ELF-1 (cell line): Measurements from ENCODE around the gene NOX3.

Experiments used
- DNase-seq: peaks from one replicate; pipeline ENCODE4 v3.0.0-alpha.2; 2016; ENCODE audit warnings: low read depth, low spot score

Gene NOX3

DNA sequence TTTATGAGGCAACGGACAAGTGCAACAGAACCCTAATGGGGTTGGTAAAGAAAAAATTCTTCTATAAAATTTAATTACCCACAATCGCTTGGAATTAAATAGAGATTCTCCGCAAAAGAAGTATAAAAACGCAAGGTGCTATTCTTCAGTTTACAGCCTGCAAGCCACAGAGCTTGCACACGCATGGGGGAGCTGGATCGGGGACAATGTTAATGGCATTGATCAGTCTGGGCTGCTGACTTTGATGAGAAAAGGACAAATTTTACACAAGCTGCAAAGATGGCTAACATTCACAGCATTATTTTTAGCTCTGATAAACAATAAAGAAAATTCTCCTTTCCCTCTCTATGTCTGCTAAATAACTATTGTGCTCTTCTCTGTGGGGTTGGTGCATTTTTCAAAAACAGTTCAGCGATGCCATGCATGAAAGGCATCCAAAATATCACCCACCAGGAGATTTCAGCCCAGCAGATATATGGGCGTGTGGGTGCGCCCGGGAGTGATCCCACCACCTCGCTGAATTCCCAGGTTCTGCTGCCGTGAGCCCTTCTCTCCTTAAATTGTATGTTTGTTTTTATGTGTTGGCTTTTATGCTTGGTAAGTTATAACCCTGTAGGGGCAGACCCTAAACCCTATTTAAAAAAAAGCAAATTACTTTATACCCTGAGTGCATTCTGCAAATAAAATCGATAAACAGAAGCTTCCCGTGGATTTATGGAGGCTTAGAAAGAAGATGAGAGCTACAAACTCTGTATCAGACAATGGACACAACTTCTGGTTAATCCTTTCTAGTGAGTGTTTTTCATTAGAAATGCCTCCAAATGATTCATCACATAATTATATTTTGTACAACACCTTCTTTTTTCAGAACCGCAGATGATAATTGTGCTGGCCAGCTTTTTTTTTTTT lies 55.6 kb downstream of the NOX3 start:
- DNase-seq: no peak

DNA sequence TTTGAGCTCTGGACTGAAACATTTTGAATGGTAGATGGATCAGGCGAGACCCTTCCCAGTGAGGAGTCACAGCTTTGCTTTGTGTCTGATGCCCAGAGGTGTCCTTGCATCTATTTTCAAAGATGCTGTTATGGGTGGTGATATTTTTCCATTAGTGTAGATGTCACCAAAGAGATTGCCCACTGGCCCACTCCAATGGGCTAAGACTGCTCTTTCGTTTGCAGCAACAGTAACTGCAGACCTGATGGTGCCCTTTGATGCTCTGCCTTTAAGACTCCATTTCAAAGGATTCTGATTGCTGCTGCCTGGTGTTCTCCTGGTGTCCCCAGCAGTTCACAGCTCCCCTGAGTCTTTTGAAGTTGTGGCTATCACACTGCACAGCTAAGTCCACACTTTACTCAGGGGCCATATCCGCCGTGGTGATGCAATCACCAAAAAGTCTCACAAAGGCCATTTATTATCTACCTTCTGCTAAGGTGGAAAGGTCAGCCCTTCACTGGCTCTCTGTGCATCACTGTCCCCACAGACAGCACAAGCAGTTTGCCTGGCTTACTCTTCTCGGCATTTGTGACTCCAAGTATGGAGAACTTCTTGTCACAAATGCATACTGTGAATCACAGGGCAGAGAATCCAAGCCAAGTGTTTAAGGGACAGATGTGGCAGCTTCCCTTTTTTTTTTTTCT lies 56.4 kb downstream of the NOX3 start:
- no peak for DNase-seq

DNA sequence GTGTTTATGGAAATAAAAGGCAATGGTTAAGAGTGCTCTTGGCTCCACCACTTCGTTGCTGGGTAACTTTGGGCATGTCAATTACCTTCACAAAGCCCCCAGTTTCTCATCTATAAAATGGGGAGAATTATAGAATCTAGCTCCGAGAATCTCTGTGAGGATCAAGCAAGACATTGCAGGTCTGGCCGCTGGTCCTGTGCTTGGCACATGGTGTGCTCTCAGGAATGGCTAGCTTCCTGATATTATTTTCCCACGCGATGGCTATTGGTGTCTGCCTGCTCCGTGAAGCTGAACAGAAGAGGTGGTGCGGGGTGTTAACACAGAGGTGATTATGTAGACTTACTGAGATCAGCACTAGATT lies 57.0 kb downstream of the NOX3 start:
- no peak for DNase-seq

DNA sequence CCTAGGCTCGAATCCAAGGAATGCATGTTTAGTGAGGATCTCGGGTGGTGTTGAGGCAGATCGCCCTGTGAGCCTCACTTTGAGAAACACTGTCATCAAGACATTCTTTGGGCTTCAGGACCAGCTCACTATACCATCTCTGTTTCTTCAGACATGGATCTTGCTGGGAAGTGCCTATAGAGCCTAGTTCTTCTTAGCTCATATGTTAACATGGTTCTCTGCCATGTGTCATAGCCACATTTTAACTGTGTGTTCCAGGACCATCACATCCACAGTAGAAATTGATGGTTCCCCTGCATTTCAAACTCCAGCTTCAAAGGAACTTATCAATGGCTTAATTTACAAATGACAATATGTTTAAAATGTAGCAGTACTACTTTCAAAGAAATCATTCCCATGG lies 57.4 kb downstream of the NOX3 start:
- no peak for DNase-seq

DNA sequence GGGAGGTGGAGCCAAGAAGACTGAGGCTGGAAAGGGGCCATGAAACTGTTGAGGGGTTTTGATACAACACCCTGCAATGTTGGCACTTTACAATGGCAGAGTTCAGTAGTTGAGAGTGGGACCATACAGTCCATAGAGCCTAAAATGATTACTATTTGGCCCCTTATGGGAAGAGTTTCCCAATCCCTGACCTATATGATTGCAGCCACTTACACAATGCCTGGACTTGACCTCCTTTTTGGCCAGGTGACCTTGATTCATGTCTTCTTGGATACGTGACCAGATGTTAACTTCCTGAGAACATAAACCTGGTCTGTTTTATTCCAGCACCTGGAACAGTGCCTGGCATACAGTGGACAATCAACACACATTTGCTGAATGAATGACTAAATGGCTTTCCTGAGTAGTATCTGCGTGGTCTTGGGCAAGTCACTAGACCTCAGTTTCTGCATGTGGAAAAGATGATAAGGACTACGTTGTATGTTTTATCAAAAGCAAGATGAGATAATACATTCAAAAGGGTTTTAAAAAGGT lies 58.4 kb downstream of the NOX3 start:
- no peak for DNase-seq

DNA sequence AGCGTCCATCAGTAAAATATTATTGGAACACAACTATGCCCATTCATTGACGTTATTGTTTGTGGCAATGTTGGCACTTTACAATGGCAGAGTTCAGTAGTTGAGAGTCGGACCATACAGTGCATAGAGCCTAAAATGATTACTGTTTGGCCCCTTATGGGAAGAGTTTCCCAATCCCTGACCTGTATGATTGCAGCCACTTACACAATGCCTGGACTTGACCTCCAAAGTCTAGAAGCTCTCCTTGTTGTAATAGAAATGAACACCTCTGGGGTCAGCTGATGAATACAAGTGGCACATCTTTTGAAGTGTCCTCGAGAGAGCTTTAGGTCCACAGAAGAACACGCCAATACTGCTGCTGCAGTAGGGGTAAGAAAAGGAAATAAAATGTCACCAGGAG lies 59.0 kb downstream of the NOX3 start:
- no peak for DNase-seq

DNA sequence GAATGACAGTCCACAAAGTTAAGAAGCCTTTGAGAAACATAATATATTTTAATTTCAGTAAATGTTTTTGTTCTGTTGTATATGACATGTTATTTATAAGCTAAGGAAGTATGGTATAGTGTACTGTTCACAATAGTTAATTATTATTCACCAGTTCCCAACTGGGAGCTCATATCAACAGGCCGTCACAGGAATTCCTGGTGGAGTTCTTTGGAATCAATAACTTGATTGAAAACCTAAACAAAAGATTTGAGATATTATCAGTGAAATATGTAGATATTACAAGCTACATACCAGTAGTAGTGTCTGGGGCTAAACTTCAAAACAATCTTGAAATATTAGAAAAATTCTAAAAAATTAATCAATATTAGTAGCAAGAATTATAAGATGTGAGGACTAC lies 60.3 kb downstream of the NOX3 start:
- DNase-seq: no peak

DNA sequence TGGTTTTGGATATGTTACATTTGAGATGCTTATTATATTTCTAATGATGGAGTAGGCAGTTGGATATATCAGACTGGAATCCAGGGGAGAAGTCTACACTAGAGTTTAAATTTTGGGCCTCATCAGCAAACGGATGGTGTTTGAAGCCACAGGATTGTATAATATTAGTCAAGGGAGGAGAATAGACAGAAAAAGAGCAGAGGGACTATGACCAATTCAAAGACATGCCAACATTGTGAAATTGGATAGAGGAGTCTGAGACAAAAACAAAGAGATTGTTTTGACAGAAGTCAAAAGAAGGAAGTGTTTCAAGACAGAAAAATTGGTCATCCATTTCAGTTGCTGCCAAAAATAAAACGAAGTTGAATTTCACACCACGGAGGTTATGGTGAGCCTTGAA lies 66.5 kb downstream of the NOX3 start:
- DNase-seq: no peak

DNA sequence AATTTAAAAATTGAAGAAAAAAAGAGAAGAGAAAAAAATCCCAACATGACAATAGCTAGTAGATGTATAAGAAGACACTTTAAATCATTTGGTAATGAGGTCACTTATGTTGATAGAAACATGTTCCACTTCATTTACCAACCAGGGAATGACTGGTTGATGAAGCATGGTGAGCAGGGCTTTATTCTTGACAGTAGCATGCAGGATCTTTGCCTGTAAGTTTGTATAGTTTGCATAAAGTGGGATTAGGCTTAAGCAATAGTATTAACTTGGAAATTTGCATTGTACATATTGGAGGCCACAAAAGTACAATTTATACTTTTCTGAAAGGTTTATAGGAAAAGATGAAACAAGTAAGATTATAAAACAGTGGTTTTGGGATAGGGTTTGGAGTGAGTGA lies 67.0 kb downstream of the NOX3 start:
- no peak for DNase-seq

DNA sequence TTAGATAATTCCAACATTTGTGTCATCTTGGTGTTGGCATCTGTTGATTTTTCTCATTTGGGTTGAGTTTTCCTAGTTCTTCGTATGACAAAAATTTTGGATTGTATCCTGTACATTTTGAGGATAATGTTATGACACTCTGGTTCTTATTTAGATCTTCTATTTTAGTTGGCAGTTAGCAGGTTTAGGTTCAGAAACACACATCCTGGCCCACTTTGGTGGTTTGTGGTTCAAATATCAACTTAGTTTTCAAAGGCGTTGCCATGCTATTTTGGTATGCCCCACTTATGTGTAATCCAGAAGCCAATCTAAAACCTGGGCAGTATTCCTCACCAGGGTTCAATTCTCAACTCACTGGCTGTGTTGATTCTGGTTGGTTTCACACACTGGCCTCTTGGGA lies 68.2 kb downstream of the NOX3 start:
- DNase-seq: no peak

DNA sequence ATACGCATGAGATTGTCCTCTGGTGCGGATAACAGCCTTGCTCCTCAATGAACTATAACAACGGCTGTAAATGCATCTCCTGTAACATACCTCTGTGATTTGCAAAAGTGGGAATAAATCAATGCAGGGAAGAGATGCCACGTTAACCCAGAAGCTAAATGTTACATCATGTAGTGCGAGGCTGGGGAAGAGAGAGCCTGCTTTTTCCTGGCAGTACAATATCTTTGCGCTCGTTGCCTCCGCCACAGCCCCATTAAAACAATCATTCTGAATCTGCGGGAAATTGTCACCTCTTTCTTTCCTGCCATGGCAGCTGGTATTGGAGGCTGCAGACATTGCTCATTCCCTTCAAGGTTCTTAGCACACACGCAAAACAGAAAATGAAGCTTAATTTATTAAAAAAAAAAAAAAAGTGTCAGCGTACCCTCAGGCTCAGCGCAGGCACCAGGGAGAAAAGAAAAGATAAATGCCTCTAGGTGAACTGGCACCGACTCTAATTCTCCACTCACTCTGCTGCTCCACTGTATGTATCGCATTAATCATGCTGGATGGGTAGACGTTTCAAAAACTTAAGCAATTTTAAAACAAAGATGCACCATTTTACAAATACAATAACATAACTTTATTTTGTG lies 71.2 kb downstream of the NOX3 start:
- no peak for DNase-seq

DNA sequence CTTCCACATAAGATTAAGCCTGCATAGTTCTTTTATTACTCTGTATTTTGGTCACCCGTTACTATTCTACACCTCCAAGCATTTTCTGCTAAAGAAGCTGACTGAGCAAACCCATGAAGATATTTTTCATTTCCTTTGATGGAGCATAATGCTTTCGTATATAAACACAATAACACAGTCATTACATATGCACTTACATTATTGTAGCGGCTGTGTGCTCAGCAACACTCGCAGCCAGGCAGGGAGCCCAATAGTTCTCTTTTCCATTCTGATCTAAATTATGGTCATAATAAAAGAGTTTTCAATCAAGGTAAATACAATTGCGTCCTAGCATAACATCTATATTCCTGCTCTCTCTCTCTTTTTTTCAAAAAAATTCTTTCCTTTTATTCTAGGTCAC lies 71.7 kb downstream of the NOX3 start:
- no peak for DNase-seq

DNA sequence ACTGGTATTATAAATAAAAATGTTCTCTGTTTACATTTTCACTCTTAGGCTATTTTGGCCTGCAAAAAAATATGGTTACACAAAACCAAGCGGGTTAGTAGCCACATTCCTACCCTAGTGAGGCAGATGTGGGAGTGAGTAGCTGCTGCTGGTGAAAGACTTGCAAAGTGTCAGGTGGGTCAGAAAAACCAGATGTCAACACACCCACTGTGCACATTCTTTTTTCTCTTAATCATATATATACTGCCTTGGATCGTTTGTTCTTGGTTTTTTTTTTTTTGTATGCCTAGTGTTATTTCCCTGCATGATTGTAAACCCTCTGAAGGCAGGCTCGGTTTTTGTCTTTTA lies 73.3 kb downstream of the NOX3 start:
- DNase-seq: no peak

DNA sequence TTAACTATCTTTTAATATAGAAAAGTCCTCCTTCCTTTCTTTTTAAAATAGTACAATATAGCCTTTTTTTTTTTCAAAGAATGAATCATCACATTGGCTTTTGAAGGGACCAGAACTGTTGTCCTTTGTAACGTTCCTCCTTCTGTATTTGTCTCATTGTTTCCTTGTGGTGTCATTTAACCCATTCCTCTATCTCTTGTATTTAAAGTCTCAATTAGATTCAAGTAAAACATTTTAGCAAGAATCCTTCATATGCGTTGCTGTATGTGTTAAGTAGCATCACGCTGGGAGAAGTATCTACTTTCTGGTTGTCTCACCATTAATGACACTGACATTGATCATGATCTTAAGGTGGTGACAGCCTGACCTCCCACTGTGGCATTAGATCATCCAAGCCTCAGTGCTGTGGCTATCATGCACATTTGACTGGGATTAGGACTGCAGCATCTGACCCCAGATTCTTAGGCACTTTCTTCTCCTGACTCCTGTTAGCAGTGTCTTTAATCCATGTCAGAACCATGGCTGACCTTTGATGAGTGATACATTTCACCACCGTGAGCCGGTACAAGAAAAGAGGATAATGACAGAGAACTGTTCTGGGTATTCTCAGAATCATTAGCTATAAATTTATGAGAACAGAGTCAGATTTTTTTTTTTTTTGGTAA lies 73.8 kb downstream of the NOX3 start:
- DNase-seq: no peak

DNA sequence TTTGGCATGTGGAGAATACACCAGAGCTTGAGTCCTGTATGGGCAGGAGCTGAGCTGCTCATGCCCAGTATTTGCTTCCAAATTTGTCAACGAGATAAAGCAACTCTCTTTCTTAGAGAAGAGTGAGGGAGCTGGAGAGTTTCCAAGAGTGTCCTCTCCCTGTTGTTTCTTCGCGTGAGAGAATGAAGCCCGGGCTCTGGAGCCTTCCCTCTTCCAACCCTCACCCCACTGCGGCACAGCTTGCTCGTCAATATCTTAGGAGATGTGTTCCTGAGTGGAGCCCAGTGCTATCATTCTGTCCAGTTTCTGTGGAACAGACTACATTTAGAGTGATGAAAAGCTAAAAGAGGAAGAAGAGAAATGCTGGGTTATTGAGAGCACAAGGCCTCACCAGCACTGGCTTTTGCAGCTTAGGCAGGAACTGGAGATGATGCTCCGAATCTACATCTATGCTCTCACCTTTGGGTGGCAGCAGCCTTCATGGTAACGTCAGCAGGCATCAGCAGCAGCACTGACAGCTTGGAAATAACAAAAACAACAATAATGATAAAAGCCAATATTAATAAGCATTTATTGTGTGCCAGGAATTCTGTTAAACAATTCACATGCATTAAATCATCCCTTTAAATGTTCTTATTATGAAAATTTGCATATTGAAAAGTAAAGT lies 74.8 kb downstream of the NOX3 start:
- no peak for DNase-seq

DNA sequence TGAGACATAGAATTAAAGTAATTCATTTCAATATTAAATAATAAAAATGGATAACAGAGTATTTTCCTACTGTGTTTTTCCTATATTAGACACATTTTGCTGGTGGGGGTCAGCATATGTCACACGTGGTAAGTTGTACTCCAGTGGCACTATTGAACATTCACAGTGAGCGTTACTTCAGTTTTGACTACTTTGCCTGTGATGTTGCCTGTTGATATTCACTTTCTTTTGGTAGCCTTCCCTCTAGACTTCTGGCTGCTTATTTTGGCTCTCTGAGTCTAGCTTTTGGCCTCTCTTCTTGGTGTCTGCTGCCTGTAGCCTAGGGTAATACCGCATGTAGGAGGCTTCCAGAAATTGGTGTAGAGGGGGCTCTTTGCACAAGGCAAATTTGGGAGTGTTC lies 76.9 kb downstream of the NOX3 start:
- DNase-seq: no peak

DNA sequence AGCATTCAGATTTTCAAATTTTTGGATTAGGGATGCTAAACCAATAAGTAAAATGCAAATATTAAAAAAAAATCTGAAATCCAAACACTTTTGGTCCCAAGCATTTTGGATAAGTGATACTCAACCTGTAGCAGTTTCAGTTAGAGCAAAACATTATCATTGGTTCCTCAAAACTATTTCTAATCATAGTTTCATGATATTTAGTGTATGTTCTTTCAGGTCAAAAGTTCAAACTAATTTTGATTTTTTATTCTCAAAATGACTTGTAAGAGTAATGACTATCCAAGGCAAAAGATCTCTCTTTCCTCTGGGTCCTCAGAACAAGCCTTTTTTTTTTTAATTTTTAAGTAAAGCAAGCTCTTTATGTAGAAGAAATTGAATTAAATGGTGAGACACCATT lies 77.4 kb downstream of the NOX3 start:
- DNase-seq: no peak

DNA sequence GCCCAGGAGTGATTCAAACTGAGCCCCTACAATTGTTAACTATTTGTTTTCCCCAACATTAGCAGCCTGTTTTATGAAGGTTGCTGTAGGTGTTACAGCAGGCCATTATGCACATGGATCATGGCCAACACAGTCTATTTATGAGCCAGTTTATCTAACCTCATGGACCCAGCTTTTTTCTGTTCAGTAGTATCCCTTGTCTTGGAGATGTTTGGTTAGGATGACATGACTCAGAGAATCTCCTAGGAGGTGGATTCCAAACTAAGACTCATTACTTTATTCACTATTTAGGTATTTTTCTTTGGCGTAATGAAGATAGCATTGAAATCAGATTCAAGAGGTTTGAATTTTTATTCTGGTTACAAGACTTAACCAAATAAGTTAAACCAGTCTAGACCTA lies 78.6 kb downstream of the NOX3 start:
- DNase-seq: no peak

DNA sequence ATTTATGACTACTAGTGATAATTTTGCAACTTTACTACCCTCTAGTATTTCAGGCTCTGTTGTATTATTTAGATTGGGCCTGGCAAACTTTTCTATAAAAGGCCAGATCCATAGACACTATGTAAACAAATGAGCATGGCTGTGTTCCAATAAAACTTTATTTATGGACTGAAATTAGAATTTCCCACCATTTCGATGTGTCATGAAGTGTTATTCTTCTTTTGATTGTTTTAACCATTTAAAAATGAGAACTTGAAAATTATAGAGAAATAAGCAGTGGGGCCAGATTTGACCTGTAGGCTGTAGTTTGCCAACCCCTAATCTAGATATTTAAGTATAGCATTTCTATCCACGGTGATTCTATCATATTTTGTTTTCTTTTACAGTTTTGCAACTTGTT lies 79.8 kb downstream of the NOX3 start:
- DNase-seq: no peak

DNA sequence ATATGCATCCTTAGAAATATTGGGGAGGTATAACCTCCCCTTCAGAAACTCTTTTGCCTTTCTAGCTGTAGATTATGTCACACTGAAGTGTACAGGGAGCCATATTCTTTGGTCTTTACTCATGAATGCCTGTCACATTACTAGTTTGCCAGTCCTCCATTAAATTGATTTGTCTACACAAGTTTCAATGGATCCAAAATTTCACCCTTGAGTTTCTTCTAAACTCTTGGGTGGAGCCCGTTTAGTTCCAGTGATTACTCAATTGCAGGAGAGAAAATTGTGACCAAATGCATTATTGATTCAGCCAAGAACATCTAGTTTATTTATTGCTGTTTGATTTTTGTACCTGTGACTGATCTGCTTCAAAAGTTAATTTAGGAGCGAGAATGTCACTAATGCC lies 81.0 kb downstream of the NOX3 start:
- no peak for DNase-seq

DNA sequence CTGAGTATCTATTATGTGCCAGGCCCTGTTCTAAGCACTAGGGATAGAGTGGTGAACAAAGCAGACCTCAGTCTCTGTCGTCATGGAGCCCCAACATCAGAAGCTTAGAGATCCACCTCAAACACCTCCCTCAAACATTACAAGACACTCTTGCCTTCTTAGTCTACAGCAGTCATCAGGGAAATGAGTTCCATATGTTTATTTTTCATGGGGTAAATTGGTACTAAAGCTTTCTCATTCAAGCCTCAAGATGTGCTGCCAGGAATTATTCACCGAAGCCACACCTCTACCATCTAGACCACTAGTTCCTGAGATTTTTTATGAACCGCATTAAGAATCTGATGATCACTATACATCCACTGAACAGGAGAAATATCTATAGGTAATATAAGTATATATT lies 82.4 kb downstream of the NOX3 start:
- no peak for DNase-seq

DNA sequence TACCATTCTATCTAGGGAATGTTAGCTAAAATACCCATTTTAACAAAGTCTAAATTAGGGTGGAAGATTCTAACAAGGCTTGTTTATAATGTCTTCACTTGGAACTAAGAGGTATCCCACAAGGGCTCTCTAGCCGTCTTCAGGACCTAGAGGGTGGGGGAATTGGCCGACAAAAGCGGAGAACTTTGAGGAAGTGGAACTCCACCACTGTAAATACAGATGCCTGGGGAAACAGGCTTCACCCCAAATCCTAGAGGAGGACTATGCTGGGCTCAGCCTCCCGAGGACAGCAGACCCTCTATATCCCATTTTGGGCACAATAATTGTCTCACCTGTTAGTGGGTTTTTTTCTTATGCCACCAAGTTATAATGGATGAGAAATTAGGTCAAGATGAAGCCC lies 83.4 kb downstream of the NOX3 start:
- DNase-seq: no peak
